Hippocampal formation (tissue), 2 donors: Measurements from ENCODE around the gene CCDC88B.

Experiments
- DNase-seq, 2 donors: peaks; one replicate each; lab custom pipeline; 2025; lab: John Stamatoyannopoulos, UW

The CCDC88B gene

GRCh38 chr11:64339754-64340408 is at the start of gene CCDC88B:
TSS of gene CCDC88B (plus strand) at chr11:64340204. CDS start at chr11:64340267, 63 bp downstream.
- DNase-seq, result no peak

GRCh38 chr11:64290352-64291261 is 49.4 kb upstream of the CCDC88B start:
- DNase-seq, result no peak

GRCh38 chr11:64291262-64291751 is 48.7 kb upstream of the CCDC88B start, which contains the start of gene KCNK4:
TSS of gene KCNK4 (plus strand) at chr11:64291302. CDS start at chr11:64293019, 1,717 bp downstream.
- DNase-seq, result no peak

- no peak for DNase-seq
Observed at GRCh38 chr11:64291752-64292459, 48.1 kb upstream of the CCDC88B start.

GRCh38 chr11:64292460-64293254 is 47.3 kb upstream of the CCDC88B start:
- no peak for DNase-seq

- no peak for DNase-seq
Observed at GRCh38 chr11:64294774-64295173, 45.2 kb upstream of the CCDC88B start.

GRCh38 chr11:64295760-64296159 is 44.2 kb upstream of the CCDC88B start:
- DNase-seq, result no peak

GRCh38 chr11:64296236-64296635 is 43.8 kb upstream of the CCDC88B start:
- no peak for DNase-seq

- DNase-seq, result no peak
Observed at GRCh38 chr11:64296830-64297698, 42.9 kb upstream of the CCDC88B start.

- no peak for DNase-seq
Observed at GRCh38 chr11:64297699-64298358, 42.2 kb upstream of the CCDC88B start.

GRCh38 chr11:64298966-64299846 is 40.8 kb upstream of the CCDC88B start:
- DNase-seq, result peak in 1 of 2 donors; percentile 64

- DNase-seq, result no peak
Observed at GRCh38 chr11:64299847-64300648, 40.0 kb upstream of the CCDC88B start, which contains the start of gene CATSPERZ. TSS of gene CATSPERZ (plus strand) at chr11:64300358. CDS start at chr11:64300411, 53 bp downstream.

GRCh38 chr11:64303109-64304031 is 36.6 kb upstream of the CCDC88B start:
- DNase-seq, result no peak

- no peak for DNase-seq
Observed at GRCh38 chr11:64304032-64304315, 36.0 kb upstream of the CCDC88B start.

- peak; percentile 78 to 88 for DNase-seq
Observed at GRCh38 chr11:64304316-64305072, 35.5 kb upstream of the CCDC88B start.

GRCh38 chr11:64305075-64305690 is 34.8 kb upstream of the CCDC88B start, which contains the start of gene ESRRA:
TSS of gene ESRRA (plus strand) at chr11:64305524. CDS start at chr11:64307180, 1,656 bp downstream.
- DNase-seq, result peak; percentile 97 to 99
